ENCODE results near the gene CYP8B1.

GRCh38 chr3:42844815-42845214 is 30.9 kb downstream of the CYP8B1 start:
- TF ChIP-seq CTCF (IDR thresholded peaks at IDR 0.05) (no peak), POLR2A (IDR thresholded peaks at IDR 0.05) (no peak)
